HPDE6-E6E7 (cell line): ENCODE data around the gene PDE3A.
"Not testable (repeated sequence)": the region's sequence is repeated elsewhere in the genome, so short reads cannot be mapped to it uniquely, and the experiment has no call there.

Experiments used
- DNase-seq: peaks from one replicate; pipeline ENCODE4 v3.0.0; 2011; ENCODE audit warnings: missing footprints; ENCODE audit errors: extremely low spot score

Gene PDE3A

GRCh38 chr12:20604408-20605067 lies 236.2 kb downstream of the PDE3A start:
- DNase-seq = no peak

GRCh38 chr12:20615020-20615419 lies 246.7 kb downstream of the PDE3A start:
- not testable (repeated sequence) for DNase-seq

DNA sequence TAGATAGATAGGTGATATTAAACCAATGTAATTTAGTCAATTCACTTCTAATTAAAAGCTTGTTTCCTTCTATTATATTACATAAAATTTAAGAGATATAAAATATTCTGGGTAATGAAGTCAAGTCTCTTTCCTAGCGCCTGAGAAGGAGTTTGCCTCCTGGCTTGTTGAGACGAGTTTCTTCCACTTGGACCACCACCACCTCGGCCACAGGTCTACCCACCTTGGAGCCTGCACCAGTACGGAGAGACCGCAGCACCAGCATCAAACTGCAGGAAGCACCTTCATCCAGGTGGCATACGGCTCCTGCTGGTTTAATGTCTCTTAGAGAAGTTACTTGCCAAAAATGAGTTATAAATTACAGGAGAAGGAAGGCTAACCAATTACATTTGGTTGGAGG lies 247.8 kb downstream of the PDE3A start:
- DNase-seq = no peak

DNA sequence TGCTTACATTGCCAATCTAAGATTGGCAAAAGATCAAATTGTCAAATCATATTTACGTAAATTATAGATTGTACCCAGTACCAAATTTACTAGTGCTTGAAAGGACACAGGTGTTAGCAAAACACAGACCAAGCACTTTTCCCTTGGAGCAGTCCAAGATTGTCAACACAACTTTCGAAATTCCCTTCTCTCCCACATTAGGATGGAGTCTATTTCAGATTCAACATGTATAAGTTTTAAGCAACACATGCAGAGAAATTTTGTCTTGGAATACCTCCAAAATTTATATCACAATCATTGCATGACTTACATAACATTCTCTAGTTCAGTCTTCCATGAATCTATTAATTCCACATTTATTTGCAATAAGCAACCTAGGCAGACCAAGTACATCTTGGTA lies 251.9 kb downstream of the PDE3A start:
- DNase-seq = no peak

DNA sequence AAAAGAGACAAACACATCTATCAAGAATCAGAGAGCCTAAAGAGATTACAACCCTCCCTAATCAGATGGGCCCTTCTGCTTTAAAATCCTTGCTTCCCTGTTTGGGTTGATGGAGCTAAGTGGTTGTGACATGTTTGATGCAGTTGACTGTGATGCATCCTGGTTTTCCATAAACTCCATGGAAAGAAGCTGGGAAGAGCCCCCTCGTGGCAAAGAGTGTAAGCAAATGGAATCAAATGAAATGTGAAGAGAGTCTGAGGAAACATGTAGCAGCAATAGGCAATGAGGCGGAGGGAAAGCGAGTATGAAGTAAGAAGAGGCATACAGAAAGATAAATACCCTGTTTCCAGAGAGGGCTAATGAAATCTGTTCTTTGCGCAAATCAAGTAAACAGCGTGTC lies 256.4 kb downstream of the PDE3A start:
- DNase-seq = no peak

GRCh38 chr12:20625531-20625930 lies 257.2 kb downstream of the PDE3A start:
- no peak for DNase-seq

DNA sequence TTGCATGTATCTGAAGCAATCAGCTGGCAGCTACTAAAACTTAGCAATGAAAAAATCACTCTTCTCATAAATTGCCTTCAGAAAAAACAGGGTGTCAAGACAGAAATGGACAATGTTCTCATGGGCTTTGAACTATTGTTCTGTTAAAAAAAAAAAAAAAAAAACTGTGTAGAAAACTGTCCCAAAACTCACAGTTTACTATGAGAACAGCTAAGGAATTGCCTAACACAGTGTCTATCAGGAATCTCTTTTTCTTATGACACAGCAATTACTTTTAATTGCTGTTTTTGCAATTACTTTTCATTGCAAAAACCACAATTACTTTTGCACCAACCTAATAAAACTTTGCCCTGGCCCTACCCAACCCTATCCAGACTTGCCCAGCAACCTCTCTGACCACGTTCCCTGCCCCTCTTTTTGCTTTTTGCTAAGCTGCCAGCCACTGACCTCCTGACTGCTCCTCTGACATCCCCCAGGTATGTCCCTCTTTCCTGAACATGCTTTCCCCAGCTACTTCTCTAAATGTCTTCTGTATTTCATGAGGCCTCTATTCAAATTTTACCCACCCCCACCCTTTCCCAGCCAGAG lies 258.8 kb downstream of the PDE3A start:
- DNase-seq = no peak

GRCh38 chr12:20628226-20628787 lies 260.0 kb downstream of the PDE3A start:
- no peak for DNase-seq

- DNase-seq = no peak
These were observed 260.7 kb downstream of the PDE3A start for GRCh38 chr12:20628999-20629398.

- peak; percentile 11 for DNase-seq
These were observed 261.2 kb downstream of the PDE3A start for GRCh38 chr12:20629414-20630156.

DNA sequence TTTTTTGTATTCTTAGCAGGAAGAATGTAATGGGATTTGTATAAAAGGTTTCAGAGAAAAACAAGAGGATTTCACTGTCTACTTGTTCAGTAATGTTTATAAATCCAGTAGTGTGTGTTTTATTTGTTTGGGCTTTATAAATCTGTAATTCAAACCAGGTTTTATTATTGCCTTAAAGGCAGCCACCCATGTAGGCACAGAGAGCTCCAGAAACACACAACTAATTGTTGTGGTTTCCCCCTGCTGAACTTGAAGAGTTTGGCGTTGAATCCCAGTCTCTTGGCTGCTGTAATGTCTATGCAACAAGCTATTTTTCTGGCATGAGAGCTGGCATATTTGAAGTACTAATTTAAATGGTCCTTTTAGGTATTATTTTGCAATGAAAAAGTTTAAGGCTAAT lies 263.4 kb downstream of the PDE3A start:
- DNase-seq = no peak

GRCh38 chr12:20641106-20641505 lies 272.8 kb downstream of the PDE3A start:
- no peak for DNase-seq

GRCh38 chr12:20643822-20644221 lies 275.5 kb downstream of the PDE3A start:
- no peak for DNase-seq

GRCh38 chr12:20646239-20646827 lies 278.0 kb downstream of the PDE3A start:
- peak; percentile 2 for DNase-seq

DNA sequence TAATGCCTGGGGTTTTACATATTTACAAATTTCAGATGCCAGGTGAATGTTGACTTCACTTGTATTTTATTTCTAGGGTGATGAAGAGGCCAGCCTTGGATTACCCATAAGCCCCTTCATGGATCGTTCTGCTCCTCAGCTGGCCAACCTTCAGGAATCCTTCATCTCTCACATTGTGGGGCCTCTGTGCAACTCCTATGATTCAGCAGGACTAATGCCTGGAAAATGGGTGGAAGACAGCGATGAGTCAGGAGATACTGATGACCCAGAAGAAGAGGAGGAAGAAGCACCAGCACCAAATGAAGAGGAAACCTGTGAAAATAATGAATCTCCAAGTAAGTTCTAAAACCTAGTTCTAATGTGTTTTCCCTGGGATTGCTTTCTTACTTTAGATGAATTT lies 285.5 kb downstream of the PDE3A start:
- DNase-seq = no peak

- DNase-seq = peak; percentile 3
These were observed 288.3 kb downstream of the PDE3A start for GRCh38 chr12:20656600-20656999.

- no peak for DNase-seq
These were observed 289.2 kb downstream of the PDE3A start for GRCh38 chr12:20657496-20657895.

DNA sequence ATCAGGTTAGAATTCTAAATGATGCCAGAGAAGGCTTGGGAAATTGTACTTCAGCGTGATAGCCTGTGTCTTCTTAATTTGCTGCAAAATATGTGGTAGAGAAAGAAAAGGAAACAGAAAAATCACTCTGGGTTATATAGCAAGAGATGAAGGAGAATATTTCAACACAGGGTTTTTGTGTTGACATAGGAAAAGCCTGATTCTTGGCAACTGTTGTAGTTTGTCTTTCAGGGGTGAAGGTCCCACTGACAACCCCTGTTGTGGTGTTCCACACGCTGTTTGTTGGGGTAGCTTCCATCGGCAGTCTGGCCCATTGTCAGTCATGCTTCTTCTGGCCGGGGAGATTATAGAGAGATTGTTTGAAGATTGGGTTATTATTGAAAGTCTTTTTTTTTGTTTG lies 313.0 kb downstream of the PDE3A start:
- no peak for DNase-seq

DNA sequence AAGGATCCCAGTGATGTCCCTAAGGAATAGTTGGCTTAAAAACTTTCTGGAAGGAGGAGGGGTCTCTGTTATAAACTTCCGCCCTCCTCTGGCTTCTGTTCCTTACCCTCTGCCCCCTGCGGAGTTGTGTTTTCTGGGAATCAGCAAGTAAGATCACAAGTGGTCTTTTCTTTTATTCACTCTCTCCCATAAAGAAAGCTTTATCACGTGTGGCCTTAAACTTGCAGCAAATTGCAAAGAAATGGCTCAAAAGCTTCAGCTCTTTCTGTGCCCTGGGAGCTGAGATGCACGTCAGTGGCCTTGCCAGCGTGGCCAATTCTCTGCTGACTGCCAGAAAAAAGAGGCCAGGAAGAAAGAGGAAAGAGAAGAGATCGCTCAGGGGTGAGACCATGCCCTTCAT lies 326.9 kb downstream of the PDE3A start, which contains the start of gene SLCO1C1:
TSS of gene SLCO1C1 (plus strand) at position 101 of the 400 bp plus-strand sequence. CDS start 4,245 bp downstream, outside the sequence.
- DNase-seq = no peak

DNA sequence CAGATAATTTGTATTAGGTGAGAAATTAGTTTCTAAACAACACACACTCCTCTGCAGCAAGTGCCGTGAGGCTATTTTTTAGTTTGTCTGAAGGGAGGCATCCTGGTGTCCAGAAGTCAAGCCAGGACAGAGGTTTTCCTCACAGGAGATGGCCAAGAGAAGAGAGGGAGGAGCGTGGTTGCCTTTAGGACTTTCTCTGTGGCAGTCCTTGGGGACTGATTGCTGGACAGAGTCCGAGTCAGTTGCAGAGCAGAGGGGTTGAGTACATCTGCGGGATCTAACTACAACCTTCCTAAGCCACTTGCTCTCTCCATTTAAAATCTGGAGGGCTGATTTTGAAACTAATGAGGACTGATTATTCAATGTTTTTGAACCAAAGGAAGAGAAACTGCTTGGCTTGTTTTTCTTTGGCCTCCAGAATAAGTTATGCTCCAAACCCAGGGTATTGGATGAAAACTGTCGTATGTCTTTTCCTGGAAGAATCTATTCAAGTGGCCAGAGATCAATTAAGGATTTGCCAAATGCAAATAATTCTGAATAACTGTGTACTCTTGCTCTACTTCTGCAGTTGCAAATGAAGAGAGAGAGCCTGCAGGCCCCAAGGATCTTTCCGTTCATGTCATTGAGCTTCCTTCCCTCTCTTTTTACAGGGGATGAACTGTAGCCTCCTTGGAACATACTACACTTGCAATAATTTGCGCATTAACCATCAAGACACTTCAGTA lies 328.0 kb downstream of the PDE3A start:
- no peak for DNase-seq

GRCh38 chr12:20701106-20701505 lies 332.8 kb downstream of the PDE3A start:
- no peak for DNase-seq

DNA sequence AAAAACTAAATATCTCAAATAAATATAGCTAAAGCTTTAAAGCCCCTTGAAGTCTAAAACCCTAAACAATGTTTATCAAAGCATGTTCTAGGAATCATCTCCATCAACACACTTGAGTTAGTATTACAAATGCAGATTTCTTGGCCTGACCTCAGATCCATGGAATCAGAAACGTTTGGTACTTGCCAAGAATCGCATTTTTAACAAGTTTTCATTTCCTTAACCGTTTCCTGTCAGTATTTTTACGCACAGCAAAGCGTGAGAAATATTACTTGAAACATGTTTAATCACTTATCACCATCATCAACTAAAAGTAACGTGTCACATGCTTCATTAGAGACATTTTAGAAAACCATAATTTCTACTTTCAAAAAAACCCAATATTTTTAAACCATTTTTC lies 336.5 kb downstream of the PDE3A start:
- DNase-seq = no peak
